K562 (cell line): ENCODE results near the gene GSC.

ENCODE experiments used
- CAMTA2 ChIP-seq: fragments of 250-450 bp; sonication (Bioruptor Pico); conservative IDR thresholded peaks from 2 replicates; pipeline ENCODE4 v1.5.1; 2022
- CEBPB ChIP-seq: fragments of 450-650 bp; IDR thresholded peaks from 2 replicates; pipeline ENCODE4 v1.6.1; 2016; ENCODE audit warnings: missing genetic modification characterization, missing compliant biosample characterization
- EGR1 ChIP-seq: fragments of 450-650 bp; conservative IDR thresholded peaks from 2 replicates; pipeline ENCODE4 v1.6.1; 2017; ENCODE audit warnings: mild to moderate bottlenecking
- ETV6 ChIP-seq, 3 experiments: fragments of 150-350 bp in 1 of 3; sonication (generic) in 1 of 3; formaldehyde crosslinking in 1 of 3; IDR thresholded peaks; 2 replicates each; pipeline versions ENCODE4 v1.6.1 to v1.8.0; 2014 to 2022; ENCODE audit warnings: borderline replicate concordance in 2 of 3, low read depth in 2 of 3, antibody characterized with exemption in 1 of 3, low read length in 1 of 3, mild to moderate bottlenecking in 1 of 3, missing genetic modification reagents in 1 of 3
- NFE2L1 ChIP-seq: fragments of 450-650 bp; IDR thresholded peaks from 2 replicates; pipeline ENCODE4 v1.6.1; 2016; ENCODE audit warnings: missing genetic modification characterization, low read depth, mild to moderate bottlenecking, missing compliant biosample characterization, moderate library complexity, borderline replicate concordance
- POLR2B ChIP-seq: fragments of 450-650 bp; IDR thresholded peaks from 2 replicates; pipeline ENCODE4 v1.6.1; 2018; ENCODE audit warnings: low read depth; ENCODE audit not compliant: partially characterized antibody
- RFX5 ChIP-seq: IDR thresholded peaks from 2 replicates; pipeline ENCODE4 v1.6.1; 2011; ENCODE audit warnings: low read depth, mild to moderate bottlenecking, improper control_type of control experiment, low read length
- TF ChIP-seq, protein P1 (sequence below), 3 experiments: IDR thresholded peaks in 2 of 3; conservative IDR thresholded peaks in 1 of 3; 2 replicates each; pipeline ENCODE4 v1.5.1; 2011 to 2012; ENCODE audit warnings: low read length in 3 of 3, mild to moderate bottlenecking in 3 of 3, control low read depth in 2 of 3, improper control_type of control experiment in 1 of 3, inconsistent platforms in 1 of 3, low read depth in 1 of 3, mixed read lengths in 1 of 3, moderate library complexity in 1 of 3; ENCODE audit not compliant: insufficient read depth in 2 of 3

DNA sequence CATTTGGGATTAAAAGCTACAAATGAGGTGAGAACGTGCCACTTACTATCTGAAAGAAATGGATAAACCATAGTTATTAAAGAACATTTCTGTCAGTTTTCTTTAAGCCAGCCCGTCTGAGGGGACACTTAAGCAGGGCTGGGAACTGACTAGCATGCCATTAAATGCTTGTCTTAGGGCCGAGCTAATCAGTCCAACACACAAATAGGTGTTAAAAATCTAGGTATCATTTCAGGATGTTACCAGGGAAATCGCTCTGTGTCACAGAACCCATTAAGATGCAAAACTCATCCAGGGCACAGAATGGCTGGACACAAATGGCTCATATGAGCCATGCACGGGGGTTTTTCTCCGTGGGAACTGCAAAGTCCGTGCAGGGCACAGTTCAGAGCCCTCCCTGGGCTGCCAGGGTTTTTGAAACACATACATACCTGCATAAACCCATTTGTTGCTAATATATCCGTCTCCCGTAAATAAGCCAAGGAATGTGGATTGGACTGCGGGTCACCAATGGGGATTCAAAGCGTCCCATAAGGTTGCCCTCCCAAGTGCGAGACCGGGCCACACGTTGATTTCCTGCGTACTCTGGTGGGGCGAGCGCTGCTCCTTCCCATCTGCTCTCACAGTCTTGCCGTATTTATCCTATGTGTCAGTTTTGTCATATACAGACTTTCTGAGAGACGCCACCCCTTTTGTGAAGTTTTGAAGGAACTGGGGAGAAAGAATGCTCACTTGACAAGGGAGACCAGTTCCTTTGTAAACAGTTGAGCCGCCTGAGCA lies 5.4 kb upstream of the GSC start:
- TF ChIP-seq CEBPB (tag) = no peak
- no peak for TF ChIP-seq ETV6 (IDR thresholded peaks at IDR 0.05; ENCODE audit: borderline replicate concordance in 1 of 2, low read depth in 2 of 2, low read length in 1 of 2)
- TF ChIP-seq ETV6 (CRISPR knock-in tag; IDR thresholded peaks at IDR 0.05; ENCODE audit: borderline replicate concordance) = no peak
- TF ChIP-seq NFE2L1 (tag) = no peak
- no peak for TF ChIP-seq EGR1
- TF ChIP-seq POLR2B = no peak
- TF ChIP-seq RFX5 = no peak
- TF ChIP-seq CAMTA2 (CRISPR knock-in tag) = no peak
- TF ChIP-seq, protein P1, sequence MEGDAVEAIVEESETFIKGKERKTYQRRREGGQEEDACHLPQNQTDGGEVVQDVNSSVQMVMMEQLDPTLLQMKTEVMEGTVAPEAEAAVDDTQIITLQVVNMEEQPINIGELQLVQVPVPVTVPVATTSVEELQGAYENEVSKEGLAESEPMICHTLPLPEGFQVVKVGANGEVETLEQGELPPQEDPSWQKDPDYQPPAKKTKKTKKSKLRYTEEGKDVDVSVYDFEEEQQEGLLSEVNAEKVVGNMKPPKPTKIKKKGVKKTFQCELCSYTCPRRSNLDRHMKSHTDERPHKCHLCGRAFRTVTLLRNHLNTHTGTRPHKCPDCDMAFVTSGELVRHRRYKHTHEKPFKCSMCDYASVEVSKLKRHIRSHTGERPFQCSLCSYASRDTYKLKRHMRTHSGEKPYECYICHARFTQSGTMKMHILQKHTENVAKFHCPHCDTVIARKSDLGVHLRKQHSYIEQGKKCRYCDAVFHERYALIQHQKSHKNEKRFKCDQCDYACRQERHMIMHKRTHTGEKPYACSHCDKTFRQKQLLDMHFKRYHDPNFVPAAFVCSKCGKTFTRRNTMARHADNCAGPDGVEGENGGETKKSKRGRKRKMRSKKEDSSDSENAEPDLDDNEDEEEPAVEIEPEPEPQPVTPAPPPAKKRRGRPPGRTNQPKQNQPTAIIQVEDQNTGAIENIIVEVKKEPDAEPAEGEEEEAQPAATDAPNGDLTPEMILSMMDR (IDR thresholded peaks at IDR 0.05 in 2 of 3, conservative IDR thresholded peaks at IDR 0.05 in 1 of 3; ENCODE audit: insufficient read depth in 2 of 3, low read depth in 1 of 3, low read length in 3 of 3) = no peak
